ENCODE measurements around the gene TRIP12. TPM values are rescaled to one million over a fixed set of nuclear protein-coding genes. Genes with fewer than 3 reads are reported as not detected.
"Not testable (repeated sequence)": the region's sequence is repeated elsewhere in the genome, so short reads cannot be mapped to it uniquely, and the experiment has no call there.

TRIP12 gene
- 187 TPM for total RNA-seq

DNA sequence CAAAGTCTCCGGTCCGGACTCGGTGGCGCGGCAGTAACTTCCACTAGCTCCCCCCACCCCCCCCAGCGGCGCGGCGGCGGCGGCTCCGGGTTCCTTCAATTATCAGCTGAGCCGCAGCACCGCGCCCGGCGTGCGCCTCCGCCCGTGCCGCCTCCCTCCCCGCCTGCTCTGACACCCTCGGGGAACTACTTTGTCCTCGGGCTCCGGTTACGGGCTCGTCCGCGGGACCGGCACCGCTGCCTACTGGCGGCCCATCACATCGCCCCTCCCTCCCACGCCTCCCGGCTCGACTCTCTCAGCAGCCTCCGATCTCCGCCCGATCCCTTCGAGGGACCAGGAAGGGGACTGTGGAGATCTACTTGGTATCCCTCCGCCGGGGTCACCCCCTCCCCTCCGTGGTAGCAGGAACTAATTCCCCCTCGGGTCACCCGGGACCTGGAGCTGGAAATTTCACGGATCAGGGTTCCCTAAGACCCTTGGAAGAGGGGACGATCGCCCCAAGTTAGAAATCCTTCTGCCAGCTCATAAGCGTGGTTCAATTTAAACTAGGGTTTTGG, at the start of gene TRIP12:
Gene TRIP12 (minus strand): TSS at position 118 of the 557 bp plus-strand sequence. CDS start 41,930 bp downstream, outside the sequence.
- DNase-seq = peak; percentile 92

- no peak for DNase-seq
Measured at GRCh38 chr2:229971298-229971790, 49.5 kb upstream of the TRIP12 start.

- no peak for DNase-seq
Measured at GRCh38 chr2:229970406-229970805, 48.6 kb upstream of the TRIP12 start.

DNA sequence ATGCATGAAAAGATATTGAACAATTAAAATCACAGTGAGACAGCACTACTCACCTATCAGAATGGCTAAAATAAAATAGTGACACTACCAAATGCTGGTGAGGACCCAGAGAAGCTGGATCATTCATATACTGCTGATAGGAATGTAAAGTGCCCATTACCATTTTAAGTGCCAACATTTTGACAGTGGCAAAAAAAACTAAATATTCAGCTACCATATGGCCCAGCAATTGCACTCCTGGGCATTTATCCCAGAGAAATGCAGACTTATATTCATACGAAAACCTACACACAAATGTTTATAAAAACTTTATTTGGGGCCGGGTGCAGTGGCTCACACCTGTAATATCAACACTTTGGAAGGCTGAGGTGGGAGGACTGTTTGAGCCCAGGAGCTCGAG, 48.1 kb upstream of the TRIP12 start:
- no peak for DNase-seq

- DNase-seq = not testable (repeated sequence)
Measured at GRCh38 chr2:229963596-229963995, 41.8 kb upstream of the TRIP12 start.

DNA sequence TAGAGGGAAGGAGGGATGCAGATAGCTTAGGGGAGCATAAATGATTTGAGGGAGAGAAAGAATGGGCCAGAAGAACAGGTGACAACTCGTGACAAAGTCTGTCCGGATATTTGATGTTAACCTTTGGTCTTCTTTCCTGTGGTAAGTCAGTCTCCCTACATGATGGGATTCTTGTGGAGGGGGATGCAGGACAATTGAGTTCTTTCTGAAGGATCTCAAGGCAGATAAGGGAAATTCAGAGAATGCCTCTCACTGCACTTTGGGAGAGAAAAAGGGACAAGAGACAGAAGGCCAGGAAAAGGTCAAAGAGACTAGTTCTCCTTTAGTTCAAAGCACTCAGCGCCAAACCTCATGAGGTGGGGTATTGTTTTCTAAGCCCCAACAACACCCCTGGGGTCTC, 34.7 kb upstream of the TRIP12 start:
- no peak for DNase-seq

- DNase-seq = no peak
Measured at GRCh38 chr2:229955663-229956062, 33.9 kb upstream of the TRIP12 start.

- DNase-seq = no peak
Measured at GRCh38 chr2:229952256-229952835, 30.5 kb upstream of the TRIP12 start.

DNA sequence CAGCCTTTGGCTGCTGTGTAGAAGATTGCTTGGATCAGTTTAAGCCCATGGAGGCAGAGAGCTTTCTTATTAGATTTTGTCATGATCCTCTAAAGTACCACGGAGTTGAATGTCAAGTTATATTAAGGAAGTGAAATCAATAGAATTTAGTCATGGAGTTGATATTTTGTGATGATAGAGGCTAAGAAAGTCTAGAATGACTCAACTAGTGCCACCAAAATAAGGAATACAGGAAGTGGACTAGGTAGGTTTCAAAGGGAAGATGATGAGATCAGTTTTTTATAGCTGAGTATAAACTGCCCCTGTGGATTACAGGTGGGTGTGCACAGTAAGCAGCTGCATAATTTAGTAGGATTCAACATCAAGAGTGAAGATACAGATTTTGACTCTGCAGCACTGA, 25.7 kb upstream of the TRIP12 start:
- no peak for DNase-seq

DNA sequence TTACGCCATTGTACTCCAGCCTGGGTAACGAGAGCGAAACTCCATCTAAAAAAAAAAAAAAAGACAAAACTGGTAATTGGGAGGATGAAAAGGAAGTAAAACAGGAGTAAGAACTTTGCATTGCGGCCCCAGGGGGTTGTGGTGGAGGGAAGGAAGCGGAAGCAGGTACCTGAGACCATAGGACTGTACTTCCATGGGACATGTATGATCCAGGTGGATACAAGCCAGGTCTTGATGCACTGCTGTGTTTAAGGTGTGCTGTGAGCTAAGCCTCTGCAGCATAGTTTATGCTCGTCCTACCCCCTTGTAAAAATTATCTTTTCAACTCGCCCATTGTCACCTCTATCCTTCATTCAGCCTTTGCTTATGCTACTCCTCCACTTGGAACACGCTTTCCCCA, 24.2 kb upstream of the TRIP12 start:
- DNase-seq = no peak

- no peak for DNase-seq
Measured at GRCh38 chr2:229943770-229944449, 22.1 kb upstream of the TRIP12 start.

DNA sequence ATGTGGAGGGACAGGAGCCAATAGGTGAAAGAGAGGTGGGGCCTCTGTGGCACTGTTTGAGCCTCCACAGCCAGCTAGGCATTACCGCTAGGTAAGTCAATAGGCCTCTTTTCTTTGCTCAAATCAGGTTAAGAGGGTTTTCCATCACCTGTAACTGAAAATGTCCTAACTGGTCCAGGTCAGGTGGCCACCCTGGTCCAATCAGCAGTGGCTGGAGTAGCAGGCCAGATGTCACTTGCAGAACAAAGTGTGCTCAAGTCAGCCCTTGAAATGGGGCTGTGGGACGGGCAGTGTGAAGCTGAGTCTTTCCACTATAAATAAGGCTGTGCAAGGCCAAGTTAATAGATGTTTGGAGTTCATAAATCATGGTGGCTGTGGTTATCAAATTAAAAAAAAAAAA, 21.4 kb upstream of the TRIP12 start:
- DNase-seq = no peak

GRCh38 chr2:229942671-229943070, 20.9 kb upstream of the TRIP12 start:
- no peak for DNase-seq

DNA sequence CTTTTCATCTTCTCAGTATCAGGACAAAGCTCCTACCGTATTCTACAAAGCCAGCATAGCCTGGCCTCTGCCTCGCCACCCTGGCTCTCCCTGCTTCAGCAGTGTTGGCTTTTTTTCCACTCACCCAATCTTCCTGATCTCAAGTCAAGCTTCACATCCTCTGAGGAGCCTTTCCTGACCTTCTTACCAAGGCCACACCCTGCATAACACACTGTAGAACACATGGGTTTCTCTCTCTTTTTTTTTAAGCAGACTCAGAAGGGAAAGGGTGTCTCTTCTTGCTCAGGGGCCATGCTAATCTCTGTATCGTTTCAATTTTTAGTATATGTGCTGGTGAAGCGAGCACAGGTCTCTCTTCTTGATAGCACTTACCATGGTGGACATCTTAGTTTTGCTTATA, 15.7 kb upstream of the TRIP12 start:
- DNase-seq = no peak

- no peak for DNase-seq
Measured at GRCh38 chr2:229931241-229931640, 9.4 kb upstream of the TRIP12 start.

DNA sequence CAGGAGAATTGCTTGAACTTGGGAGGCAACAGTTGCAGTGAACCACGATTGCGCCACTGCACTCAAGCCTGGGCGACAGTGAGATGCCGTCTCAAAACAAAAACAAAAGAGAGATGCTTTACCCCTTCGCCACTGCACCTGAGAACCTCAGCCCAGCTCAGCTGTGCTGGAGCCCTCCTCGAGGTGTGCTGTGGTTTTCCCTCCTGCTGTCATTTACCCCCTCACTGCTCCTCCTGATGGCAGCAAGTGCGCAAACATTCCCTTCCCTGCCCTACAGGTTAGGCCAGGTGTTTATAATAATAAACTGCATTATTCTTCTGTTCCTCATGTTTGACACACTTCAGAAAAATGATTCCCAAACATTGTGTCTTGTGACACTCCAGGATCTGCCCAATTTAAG, 8.8 kb upstream of the TRIP12 start:
- DNase-seq = no peak

DNA sequence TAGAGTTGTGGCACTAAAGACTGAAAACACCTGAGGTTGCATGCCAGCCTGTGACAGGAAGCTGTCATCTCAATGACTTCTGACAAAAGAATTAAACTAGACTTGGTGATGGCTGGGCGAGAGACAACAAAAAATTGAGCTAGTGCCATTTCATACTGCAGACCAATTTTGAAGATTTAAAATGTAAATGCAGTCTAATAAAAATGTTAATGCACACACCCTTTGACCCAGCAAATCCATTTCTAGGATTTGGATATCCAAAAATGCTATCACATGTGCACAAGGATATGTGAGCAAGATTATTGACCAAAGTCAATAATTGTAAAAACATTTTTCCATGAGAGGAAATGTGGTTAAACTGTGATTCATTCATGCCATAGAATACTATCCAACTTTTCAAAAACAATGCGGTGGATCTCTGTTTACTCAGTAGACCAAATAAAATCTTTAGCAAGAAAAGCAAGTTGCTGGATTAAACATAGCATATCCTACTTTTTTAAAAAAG, 6.1 kb upstream of the TRIP12 start:
- no peak for DNase-seq

GRCh38 chr2:229925201-229925600, 3.4 kb upstream of the TRIP12 start:
- DNase-seq = no peak

- DNase-seq = not testable (repeated sequence)
Measured at GRCh38 chr2:229924541-229924940, 2.7 kb upstream of the TRIP12 start.

DNA sequence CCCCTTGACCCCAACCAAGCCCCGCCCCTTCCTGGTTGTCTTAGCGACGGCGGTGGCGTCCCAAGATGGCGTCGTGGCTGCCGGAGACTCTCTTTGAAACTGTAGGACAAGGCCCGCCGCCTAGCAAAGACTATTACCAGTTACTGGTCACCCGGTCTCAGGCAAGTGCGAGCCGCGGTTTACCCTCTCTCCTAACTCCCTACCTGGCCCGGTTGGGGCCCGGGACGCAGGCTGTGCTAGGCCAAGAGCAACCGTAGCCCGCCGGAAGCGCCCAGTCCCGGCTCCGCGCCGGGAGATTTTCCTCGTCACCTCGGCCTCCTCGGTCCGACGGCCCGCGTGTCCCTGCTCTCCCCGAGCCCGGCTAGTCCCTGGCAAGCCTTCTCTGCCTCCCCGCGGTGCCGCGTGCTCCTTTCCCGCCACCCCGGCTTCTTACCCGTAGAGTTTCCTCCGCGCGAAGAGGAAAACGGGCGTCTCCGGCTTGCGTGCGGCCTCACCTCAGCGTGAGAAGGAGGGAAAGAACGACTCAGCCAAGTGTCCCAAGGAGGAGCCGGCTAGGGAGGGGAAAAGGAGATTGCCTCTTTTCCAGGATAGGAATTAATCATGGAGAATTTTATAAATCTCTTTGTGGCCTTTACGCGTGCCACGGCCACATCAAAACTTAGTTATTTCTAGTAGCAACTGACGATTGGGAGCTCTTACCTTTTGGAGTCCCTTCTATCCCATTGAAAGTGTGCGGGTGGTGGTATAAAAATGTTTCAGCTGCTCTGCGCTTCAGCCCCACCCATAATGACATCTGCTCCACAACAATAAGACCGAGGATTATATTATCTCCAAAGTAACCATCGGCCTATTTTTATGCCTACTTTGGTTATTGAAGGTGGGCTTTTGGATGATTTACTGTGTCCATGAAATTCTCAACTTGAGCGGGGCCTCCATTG, 909 bp upstream of the TRIP12 start, which contains the start of gene FBXO36:
Gene FBXO36 (plus strand): TSS at position 55 of the 938 bp plus-strand sequence. CDS start 11 bp downstream, at position 66.
- peak; percentile 92 for DNase-seq

GRCh38 chr2:229921101-229921891, 513 bp downstream of the TRIP12 start:
- peak; percentile 74 for DNase-seq
